Activated CD8-positive, alpha-beta memory T cell treated with anti-CD3 and anti-CD28 coated beads, Interleukin-2, amount 50 U/mL, for 1 hour (primary cell): Measurements from ENCODE around the gene GOLGA2.

Source experiments
- DNase-seq: peaks from one replicate; pipeline ENCODE4 v3.0.0-alpha.2; 2020; ENCODE audit errors: extremely low read depth

The GOLGA2 gene

DNA sequence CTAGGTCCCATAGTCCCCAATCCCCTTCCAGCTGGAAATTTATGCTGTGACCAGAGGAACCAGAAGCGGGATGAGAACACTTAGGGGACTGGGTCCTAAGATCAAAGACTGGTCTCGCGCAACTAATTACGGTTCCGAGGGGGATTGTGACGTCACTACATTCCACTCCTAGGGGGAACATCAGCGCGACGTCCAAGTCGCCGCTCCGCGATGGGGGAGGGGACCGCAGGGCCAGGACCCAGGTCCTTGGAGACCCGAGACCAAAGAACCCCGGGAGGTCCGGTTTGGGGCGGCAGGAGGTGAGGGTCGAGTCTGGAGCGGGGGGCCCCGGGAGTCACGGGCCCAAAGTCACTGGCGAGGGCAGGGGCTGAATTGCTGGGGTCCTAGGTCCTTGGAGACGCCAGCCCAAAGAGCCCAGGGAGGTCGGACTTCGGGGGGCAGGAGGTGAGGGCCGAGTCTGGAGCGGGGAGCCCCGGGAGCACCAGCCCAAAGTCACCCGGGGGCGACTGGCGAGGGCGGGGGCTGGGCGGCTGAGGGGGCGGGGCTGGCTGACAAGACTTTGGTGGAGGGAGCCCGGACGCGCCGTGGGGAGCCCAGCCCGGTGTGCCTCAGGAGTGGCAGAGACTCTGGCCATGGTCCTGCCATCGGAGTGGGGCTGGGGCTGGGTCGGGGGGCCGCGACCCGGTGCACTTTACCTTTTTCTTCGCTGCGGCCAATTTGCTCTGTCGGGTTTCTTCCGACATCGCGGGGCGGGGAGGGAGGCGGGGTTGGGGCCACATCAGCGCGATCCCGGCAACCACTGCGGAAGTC is at the start of gene GOLGA2:
Gene GOLGA2, minus strand, starts transcription at position 810 of the 810 bp plus-strand sequence. Its CDS starts 31 bp downstream, at position 779.
- no peak for DNase-seq

GRCh38 chr9:128324401-128324800 is 48.6 kb upstream of the GOLGA2 start:
- no peak for DNase-seq

GRCh38 chr9:128323791-128324190 is 48.0 kb upstream of the GOLGA2 start:
- no peak for DNase-seq

DNA sequence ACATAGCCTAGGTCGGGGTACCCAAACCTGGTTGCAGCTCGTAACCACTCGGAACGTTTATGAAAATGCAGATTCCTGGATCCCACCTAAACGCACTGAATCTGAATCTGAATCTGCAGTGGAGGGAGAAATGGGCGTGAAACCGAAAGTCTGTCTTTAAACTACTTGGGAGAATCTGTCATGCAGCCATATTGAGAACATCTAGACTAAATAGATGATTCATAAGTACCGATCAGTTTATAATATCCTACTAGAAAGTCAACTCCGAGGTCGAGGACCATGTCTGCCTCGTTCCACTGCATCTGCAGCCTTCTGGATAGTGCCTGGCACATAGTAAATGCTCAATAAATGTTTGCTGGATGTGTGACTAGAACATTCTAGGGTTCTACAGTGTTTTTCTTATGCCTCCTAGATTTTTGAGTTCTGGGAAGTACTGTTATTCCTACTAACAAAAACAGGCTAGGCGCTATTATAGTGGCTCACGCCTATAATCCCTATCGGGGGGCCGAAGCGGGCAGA is 47.5 kb upstream of the GOLGA2 start:
- DNase-seq = no peak

- DNase-seq = peak; percentile 82
These were observed 46.8 kb upstream of the GOLGA2 start, which contains the start of the genes COQ4 and TRUB2 for GRCh38 chr9:128322404-128323211. TSS of gene COQ4 (plus strand) at chr9:128322839. CDS start at chr9:128322859, 20 bp downstream. TSS of gene TRUB2 (minus strand) at chr9:128322447. CDS start at chr9:128322408, 39 bp downstream.

DNA sequence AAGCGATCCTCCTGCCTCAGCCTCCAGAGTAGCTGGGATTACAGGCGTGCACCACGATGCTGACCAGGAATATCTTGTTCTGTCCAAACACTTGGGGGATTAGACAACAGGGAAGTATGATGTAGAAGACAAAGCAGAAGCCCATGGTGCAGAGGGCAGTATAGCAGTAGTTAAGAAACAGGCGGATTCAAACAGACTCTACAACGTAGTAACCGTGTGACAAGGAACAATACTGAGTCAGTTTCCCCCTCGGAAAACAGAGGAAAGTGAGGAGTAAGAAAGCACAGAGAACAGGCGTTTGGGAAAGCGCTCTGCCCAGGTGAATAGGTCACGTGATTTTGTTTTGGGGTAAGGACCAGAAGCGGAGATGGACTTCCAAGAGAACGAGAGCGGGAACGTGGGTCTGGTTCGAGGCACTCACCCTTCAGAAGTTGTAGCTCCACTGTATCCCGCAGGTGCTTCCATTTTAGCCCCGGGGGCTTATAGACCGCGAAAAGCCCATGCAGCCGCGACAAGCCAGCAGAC is 46.1 kb upstream of the GOLGA2 start:
- no peak for DNase-seq

GRCh38 chr9:128321343-128321742 is 45.5 kb upstream of the GOLGA2 start:
- no peak for DNase-seq

DNA sequence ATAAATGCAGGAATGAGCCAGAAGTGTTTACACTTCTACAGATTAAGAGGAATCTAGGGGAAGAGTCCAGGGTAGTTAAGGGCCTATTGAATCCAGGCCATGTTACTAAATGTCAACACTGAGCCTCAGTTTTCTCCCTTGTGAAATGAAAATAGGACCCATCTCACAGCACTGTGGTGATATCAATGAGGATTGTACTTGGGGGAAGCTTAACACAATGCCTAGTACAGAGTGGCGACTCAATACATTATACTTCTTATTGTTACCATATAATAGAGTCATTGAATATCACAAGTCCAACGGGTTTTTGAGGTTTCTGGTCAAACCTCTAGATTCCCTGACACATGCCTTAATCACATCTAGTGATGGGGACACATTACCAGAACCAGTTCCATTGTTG is 41.8 kb upstream of the GOLGA2 start:
- no peak for DNase-seq

DNA sequence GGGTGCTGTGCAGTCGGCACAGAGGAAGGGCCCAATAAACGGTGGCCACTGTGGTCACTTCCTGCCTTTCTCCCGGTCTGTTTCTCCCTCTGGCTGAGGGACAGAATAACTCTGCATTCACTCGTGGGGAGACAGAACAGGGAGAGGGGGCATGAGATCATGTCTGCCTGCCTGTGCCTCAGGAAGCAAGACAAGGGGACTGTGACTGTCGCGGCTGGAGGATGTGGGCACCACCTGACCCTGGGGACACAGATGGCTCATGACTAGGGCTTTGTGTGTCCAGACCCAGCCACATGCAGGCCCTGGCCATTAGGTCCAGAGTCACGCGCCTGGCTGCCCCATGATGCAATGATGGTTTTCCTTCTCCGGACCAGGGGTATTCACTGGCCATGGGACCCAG is 40.6 kb upstream of the GOLGA2 start:
- DNase-seq = no peak

- no peak for DNase-seq
These were observed 38.9 kb upstream of the GOLGA2 start for GRCh38 chr9:128314697-128315096.

- DNase-seq = no peak
These were observed 34.7 kb upstream of the GOLGA2 start for GRCh38 chr9:128310461-128310860.

DNA sequence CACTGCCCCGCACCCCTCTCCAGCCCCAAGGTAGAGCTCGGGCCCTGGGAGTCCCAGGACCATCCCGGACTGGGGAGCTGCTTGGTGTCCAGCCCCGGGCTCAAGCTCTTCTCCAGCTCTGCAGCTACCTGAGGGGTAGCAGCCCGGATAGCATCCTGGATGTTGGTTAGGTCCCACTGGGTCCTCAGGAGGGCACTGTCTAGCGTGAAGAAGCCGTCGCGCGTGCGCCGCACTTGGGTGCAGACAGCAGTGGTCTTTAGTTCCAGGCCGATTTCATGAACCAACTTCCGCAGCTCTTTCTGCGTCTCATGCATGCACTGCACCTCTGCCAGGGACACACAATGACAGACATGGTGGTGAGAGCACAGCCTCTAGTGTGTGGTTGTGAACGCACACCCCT is 33.7 kb upstream of the GOLGA2 start:
- DNase-seq = no peak

DNA sequence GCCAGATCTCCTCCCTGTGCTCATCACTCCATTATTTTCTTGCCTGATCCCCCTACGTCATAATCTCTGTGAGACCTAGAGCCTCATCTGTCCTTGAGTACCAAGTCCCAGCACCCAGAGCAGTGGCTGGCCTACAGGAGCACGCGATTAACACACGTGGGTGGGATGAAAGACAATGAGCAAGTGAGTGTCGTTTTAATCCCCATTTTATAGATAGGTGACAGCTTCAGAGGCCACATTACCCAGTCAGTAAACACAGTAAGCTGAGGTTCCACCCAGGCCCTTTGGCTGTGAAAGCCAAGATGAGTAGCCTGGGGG is 29.1 kb upstream of the GOLGA2 start:
- no peak for DNase-seq

DNA sequence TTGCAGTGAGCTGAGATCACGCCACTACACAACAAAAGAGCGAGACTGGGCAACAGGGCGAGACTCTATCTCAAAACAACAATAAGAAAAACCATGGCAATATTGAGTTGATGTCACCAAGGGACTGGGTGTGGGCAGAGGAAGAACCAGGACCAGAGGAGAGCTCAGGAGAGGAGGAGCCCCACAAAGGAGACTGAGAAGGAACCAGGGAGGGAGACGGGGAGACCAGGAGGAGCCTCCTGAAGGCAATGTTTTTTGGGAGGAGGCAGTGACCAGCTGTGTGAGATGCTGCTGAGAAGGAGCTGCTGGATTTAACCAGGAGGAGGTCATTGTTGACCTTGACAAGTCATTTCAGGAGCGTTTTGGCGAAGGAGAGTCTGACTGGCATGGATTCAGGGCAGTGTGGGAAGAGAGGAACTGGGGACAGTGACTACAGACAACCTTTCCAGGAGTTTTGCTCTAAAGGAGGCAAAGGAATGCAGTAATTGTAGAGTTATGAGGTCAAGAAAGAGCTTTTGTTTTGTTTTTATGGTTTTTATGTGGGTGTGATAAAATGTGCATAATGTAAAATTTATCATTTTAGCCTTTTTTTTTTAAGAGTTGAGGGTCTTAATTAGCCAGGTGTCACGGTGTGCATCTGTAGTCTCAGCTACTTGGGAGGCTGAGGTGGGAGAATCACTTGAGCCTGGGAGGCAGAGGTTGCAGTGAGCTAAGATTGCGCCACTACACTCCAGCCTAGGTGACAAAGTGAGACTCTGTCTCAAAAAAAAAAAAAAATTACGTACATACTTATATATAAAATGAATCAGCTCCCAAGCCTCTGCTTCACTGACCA is 28.5 kb upstream of the GOLGA2 start:
- no peak for DNase-seq

GRCh38 chr9:128298535-128299482 is 23.0 kb upstream of the GOLGA2 start:
- no peak for DNase-seq

- DNase-seq = no peak
These were observed 21.5 kb upstream of the GOLGA2 start for GRCh38 chr9:128297221-128297773.

DNA sequence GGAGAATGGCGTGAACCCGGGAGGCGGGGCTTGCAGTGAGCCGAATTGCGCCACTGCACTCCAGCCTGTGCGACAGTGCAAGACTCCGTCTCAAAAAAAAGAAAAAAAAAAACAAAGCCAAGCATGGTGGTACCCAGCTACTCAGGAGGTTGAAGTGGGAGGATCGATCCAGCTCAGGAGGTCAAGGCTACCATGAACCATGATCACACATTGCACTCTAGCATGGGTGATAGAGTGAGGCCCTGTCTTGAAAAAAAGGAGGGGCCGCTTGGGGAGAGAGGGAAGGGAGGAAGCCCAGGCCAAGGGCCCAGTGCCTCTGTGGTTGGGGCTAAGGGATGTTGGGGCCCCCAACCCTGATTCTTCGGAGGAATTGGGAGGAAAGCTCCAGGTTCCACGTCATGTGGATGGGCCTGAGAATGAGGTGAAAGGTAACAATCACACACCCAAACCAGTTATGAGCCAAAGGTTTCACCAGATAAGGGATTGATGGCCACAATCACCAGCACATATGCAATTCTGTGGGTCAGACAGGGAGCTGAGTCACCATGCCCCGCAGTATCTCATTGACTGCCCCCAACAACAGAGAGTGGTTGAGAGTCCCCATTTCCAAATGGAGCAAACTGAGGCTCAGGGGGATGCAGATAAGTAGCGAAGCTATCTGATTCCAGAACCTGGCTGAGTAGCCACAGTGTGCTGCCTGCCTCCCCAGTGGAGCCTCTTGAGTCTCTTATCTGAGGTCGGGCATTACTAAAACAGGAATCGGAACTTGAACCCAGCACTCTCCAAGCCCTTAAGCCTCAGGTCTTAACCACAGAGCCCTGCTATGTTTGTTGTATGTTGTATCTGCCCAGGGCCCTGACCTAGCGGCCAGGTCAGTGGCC is 20.8 kb upstream of the GOLGA2 start:
- no peak for DNase-seq

- DNase-seq = no peak
These were observed 18.3 kb upstream of the GOLGA2 start for GRCh38 chr9:128294142-128294541.

- DNase-seq = no peak
These were observed 17.3 kb upstream of the GOLGA2 start for GRCh38 chr9:128293091-128293490.
